Dermis blood vessel endothelial cell (primary cell): ENCODE results near the gene KIAA1217. TPM values are rescaled to one million over a fixed set of nuclear protein-coding genes. Genes with fewer than 3 reads are reported as not detected.

Experiments
- DNase-seq: peaks from one replicate; pipeline ENCODE4 v3.0.0; 2010
- total RNA-seq: library from RNA; depleted of rRNA; stranded (reverse); fragments of >200 nt; gene quantifications from 2 replicates; pipeline ENCODE4 v1.2.3, GENCODE V29; 2014

Gene KIAA1217
- total RNA-seq, 1 donor from 2014 or later, result 15.3 TPM

GRCh38 chr10:24505759-24506158 lies 296.8 kb downstream of the KIAA1217 start:
- DNase-seq, result peak; percentile 76

- DNase-seq, result peak; percentile 20
Measured at GRCh38 chr10:24513155-24513554, 304.2 kb downstream of the KIAA1217 start.

DNA sequence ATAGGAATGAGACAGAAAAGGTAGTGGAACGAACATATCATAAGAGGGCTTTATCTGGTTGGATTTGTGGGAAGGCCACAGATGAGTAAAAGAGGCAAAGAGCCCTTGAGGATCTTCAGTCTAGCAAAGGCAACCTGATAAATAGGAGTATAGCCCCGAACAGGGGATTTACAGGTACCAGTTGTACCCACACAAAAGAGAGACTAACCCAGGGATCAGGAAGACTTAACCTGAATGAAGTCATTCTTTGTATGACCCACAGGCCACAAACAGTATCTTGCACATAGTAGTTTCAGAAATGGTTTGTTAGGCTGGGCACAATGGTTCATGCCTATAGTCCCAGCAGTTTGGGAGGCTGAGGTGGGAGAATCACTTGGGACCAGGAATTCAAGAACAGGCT lies 306.5 kb downstream of the KIAA1217 start:
- no peak for DNase-seq

DNA sequence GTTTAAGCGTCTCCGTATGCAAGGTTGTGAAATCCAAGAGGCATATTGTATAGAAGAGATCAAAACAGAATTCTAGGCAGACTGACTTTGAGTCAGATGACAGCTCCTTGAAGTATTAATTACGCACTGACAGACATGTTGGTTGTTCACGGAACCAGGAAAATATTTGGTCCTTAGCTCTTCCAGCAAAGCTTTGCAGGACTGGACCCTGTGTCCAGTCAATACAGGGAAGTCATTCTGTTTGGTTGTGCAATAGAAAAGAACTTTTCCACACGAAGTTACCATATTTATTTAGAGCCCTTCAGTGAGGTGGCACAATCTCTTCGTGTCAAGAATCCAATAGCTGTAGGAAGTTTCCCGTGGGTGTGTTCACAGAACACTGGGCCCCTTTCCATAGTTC lies 309.5 kb downstream of the KIAA1217 start:
- no peak for DNase-seq

- peak; percentile 75 for DNase-seq
Measured at GRCh38 chr10:24518981-24519597, 310.2 kb downstream of the KIAA1217 start.

DNA sequence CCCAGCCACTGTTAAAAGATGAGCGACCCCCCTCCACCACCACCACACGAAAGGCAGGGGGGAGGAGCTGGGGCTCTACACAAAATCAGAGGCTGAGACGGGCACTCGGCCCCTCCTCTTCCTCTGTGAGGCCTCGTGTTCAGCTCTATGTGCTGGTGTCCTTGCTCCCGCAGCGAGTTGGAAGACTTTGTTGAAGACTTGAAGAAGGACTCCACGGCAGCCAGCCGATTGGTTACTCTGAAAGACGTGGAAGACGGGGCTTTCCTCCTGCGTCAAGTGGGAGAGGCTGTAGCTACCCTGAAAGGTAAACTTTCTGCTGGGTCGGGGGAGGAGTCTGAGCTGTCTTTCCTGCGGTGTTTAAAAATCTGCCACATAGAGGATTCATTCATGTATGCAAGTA lies 311.0 kb downstream of the KIAA1217 start:
- DNase-seq, result no peak

- no peak for DNase-seq
Measured at GRCh38 chr10:24524314-24524713, 315.4 kb downstream of the KIAA1217 start.

- DNase-seq, result no peak
Measured at GRCh38 chr10:24526085-24526649, 317.2 kb downstream of the KIAA1217 start.

DNA sequence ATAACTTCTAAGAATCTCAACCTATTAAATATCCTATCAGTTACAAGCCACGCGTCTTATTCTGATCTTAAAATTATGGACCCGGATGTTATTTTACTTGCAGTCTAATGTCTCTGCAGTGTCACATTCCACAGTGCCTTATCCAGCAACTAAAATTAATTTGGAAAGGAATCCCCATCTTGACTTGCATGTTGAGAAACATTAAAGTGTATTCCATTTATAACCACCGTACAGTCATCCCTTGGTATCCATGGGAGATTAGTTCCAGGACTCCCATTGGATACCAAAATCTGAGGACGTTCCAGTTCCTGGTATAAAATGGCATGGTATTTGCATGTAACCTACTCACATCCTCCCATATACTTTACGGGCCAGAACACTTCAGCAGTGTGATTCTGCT lies 320.0 kb downstream of the KIAA1217 start:
- no peak for DNase-seq

GRCh38 chr10:24531439-24531838 lies 322.5 kb downstream of the KIAA1217 start:
- no peak for DNase-seq

DNA sequence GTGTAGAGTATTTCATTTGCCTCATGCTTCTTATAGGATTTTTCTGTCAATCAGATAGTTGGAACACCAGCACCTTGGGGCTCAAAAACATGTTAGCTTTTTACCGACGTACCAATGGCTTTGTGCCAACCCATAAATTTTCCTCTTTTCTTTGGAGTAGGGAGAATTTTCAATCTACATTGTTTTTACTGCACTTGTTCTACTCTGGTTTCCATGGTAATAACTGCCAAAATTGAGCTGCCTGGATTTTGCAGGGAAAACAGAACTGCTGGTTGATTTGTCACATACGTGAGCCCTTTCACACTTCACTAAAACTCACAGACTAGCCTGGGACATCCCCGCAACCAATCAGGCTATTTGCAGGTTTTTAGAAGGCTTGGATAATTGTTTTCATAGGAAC lies 325.0 kb downstream of the KIAA1217 start:
- no peak for DNase-seq

DNA sequence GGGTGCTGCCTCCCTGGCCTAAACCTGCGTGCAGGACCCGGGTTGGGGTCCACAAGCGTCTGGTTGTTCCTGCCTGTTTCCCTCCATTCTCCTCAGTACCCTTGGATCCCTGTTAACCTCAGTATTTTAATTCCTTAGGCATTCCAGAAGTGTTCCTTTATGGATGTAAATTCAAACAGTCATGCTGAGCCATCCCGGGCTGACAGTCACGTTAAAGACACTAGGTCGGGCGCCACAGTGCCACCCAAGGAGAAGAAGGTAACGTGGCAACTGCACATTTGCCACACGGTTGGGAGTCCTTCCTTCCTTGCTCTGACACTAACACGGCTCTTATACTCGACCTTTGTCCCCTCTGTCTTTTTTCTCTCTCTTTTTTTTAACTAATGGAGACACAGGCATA lies 327.7 kb downstream of the KIAA1217 start:
- DNase-seq, result no peak

DNA sequence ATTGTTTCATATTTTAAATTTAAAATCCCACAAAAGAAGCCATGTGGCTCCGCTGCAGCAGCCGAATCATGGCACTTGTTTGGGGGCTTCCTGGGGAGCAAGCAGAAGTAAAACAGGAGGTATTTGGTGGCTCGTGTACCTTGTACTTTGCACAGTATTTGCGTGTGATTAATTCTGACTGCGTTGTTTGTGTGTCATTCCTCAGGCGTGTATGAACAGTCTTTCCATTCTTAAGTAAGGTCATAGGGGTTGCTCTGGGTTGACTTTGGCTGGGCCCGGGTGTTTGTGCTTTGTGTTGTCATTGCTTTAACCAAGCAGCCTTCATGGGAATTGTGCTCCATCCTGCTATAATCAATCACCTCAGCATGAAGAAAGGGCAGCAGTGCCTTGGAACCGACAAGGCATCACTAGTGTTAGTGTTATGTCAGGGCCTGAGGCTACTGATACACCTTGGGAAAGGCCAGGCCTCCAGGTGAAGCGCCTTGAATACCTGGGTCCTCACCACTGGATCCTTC lies 332.4 kb downstream of the KIAA1217 start:
- DNase-seq, result no peak

DNA sequence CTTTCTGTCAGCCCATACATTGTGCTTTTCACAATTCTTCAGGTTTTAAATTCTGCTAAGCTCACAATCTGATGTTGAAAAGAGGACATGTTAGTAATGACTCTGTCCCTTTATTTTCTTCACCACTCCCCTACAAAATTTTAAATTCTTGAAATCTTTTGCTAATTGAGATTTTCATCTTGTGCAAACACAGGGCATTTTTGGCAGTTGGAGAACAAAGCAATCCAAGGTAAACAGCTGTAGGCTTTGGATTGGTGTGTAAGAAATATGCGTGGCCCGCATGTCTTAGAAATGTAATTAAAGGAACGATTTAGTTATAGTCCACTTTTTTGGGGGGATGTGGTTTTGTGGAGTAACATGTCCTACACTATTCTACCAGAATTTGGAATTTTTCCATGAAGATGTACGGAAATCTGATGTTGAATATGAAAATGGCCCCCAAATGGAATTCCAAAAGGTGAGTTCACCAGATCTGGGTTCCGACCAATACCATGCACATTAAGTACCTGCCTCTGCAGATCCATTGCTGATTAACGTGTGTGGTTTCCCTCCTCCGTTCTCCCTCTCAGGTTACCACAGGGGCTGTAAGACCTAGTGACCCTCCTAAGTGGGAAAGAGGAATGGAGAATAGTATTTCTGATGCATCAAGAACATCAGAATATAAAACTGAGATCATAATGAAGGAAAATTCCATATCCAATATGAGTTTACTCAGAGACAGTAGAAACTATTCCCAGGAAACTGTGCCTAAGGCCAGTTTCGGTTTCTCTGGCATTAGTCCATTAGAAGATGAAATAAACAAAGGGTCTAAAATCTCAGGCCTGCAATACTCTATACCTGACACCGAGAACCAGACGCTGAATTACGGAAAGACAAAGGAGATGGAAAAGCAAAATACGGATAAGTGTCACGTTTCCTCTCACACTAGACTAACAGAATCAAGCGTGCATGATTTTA lies 333.7 kb downstream of the KIAA1217 start:
- no peak for DNase-seq

DNA sequence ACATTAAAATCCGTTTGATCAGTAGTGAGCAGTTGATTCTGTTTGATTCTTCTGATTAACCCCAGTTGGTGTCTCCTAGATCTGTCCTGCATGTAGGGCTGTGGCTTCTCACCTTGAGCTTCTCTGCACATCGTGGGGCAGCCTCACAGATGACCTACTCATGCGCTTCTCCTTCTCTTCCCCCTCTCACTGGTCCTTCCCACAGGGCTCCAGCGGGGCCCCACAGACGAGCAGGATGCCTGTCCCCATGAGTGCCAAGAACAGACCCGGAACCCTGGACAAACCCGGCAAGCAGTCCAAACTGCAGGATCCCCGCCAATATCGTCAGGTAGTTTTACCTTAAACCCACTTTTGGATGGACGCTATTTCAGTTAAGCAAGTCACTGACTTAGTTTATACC lies 335.8 kb downstream of the KIAA1217 start:
- no peak for DNase-seq

DNA sequence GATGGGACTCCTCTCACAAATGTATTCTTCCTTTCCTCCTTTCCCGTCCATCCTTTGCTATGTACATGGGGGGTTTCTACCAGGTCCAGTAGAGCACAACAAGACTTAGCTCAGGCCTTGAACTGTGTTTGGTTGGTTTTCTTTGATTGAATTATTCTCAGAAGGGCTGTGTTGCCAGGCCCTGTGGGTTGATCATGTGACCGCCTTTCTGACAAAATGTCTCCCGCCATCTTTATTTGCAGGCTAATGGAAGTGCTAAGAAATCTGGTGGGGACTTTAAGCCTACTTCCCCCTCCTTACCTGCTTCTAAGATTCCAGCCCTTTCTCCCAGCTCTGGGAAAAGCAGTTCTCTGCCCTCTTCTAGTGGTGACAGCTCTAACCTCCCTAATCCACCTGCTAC lies 336.6 kb downstream of the KIAA1217 start:
- DNase-seq, result no peak

DNA sequence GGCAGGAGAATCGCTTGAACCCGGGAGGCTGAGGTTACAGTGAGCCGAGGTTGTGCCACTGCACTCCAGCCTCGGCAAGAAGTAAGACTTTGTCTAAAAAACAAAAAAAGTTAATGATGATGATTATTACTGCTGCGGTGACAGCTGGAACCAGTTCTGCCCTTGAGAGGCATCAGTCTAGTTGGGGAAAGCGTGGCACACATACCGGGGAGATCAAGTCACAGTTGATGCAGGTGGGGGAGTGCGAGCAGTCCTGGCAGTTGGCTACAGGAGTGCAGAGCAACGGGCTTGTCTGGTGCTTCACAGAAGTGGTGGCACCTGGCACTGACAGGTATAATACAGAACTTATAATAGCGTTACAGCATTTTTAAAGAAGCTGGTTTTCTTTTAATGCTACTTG lies 341.7 kb downstream of the KIAA1217 start:
- DNase-seq, result no peak

GRCh38 chr10:24551161-24551560 lies 342.2 kb downstream of the KIAA1217 start:
- DNase-seq, result no peak

GRCh38 chr10:24552346-24553016 lies 343.5 kb downstream of the KIAA1217 start:
- peak; percentile 11 for DNase-seq

GRCh38 chr10:24553051-24553612 lies 344.2 kb downstream of the KIAA1217 start:
- DNase-seq, result no peak

DNA sequence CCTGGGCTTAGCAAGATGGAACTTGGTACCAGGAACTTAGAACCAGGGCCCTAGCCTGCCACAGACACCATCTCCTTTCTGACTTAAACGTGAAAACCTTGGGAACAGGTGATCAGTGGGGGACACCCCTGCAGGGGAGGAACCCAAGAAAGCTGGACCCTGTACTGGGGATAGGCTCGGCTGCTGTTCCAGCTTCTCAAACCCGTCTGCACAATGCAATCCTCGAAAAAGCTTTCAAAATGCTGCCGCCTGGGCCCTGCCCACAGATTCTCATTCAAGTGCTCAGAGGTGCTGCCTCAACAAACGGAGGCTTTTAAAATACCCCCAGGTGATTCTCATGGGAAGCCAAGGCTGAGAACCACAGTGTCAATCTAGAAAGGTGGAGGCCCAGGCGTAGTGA lies 345.1 kb downstream of the KIAA1217 start:
- DNase-seq, result no peak

DNA sequence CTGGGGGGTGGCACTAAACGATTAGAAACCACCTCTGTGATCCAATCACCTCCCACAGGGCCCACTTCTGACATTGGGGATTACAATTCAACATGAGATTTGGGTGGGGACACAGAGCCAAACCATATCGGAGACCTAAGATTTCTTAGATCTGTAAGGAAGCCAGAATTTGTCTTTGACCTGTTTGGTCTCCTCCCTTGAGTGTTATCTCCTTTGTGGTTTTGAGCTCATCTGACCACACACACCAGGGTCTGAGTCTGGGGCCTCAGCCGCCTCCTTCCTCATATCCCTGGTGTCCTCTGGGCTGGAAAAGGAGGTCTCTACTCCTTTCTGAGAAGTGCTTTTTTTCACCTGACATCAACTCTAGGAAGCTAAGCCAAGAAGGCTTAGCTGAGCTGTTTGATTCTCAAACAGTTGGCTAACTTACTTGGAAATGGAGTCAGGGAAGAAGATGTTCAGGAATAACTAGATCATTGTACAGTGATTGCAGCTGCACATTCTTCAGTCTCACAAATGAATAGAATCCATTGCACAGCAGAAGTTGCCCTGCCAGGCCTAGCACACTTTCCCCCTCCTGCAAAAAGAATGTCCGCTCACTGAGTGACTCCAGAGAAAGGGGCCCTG lies 347.3 kb downstream of the KIAA1217 start:
- DNase-seq, result peak; percentile 12
